GM19467 (cell line): Measurements from ENCODE around the gene CYREN.
"Not testable (repeated sequence)": the region's sequence is repeated elsewhere in the genome, so short reads cannot be mapped to it uniquely, and the experiment has no call there.

Source experiments
- ATAC-seq: cut with Tn5 transposase; IDR thresholded peaks from one replicate; pipeline ENCODE4 v1.9.1; 2021; ENCODE audit warnings: mild to moderate bottlenecking, moderate library complexity; ENCODE audit not compliant: unreplicated experiment

Gene CYREN

GRCh38 chr7:135160858-135161653, 9.5 kb downstream of the CYREN start:
- no peak for ATAC-seq

GRCh38 chr7:135160098-135160857, 10.2 kb downstream of the CYREN start:
- peak; percentile 51 for ATAC-seq

- ATAC-seq, result no peak
These were observed 11.0 kb downstream of the CYREN start for GRCh38 chr7:135159359-135160085.

DNA sequence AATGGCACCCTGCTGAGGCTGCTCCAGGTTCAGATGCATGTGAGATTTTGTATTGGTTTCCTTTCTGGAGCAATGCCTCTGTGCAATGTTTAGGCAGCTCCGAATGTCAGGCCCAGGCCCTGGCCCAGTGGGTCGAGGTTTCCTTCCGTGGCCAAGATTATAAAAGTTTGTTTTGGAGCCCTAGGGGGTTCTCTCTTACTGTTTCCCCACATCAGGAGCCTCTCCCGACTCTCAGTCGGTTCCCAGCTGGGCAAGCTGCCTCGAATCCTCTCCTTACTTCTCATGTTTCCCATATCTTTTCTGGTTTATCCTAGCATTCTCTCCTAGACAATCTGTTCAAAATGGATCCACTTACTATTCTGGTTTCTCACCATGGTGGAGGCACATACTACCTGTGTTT, 11.6 kb downstream of the CYREN start:
- ATAC-seq, result no peak

DNA sequence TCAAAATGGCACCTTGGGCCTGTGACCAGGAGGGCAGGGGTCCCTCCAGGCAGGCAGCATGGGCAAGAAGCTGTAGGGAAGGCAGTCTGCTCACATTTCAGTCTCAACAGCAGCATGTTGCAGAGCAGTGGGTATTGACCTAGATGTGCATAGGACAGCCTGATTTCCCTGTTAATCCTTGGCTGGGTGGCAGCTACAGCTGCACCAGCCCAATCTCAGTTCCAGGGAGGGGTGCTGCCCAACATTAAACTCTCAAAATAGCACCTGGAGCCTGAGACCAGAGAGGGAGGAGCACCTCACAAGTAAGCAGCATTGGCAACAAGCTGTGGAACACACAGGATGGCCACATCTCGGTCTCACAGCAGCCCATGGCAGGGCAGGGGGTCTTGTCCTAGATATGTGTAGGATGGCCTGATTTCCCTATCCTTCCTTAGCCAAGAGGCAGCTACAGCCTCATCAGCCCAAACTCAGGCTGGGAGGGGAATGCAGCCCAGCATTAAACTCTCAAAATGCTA, 12.3 kb downstream of the CYREN start:
- no peak for ATAC-seq

DNA sequence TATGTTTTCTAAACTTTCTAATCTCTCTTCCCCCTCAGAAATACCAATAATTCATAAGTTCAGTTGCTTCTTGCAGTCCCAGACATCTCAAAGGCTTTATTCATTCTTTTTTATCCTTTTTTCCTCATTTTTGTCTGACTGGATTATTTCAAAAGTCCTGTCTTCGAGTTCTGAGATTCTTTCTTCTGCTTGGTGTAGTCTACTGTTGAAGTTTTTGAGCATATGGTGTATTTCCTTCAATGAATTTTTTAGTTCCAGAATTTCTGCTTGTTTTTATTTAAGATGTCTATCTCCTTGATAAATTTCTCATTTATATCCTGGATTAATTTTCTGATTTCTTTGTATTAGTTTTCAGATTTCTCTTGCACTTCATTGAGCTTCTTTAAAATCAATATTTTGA, 14.2 kb downstream of the CYREN start:
- no peak for ATAC-seq

- ATAC-seq, result no peak
These were observed 15.8 kb downstream of the CYREN start for GRCh38 chr7:135154734-135155133.

GRCh38 chr7:135152442-135152841, 18.1 kb downstream of the CYREN start:
- ATAC-seq, result no peak

- no peak for ATAC-seq
These were observed 19.0 kb downstream of the CYREN start for GRCh38 chr7:135151533-135151932.

GRCh38 chr7:135151132-135151531, 19.4 kb downstream of the CYREN start:
- no peak for ATAC-seq

GRCh38 chr7:135150072-135150782, 20.3 kb downstream of the CYREN start:
- no peak for ATAC-seq

DNA sequence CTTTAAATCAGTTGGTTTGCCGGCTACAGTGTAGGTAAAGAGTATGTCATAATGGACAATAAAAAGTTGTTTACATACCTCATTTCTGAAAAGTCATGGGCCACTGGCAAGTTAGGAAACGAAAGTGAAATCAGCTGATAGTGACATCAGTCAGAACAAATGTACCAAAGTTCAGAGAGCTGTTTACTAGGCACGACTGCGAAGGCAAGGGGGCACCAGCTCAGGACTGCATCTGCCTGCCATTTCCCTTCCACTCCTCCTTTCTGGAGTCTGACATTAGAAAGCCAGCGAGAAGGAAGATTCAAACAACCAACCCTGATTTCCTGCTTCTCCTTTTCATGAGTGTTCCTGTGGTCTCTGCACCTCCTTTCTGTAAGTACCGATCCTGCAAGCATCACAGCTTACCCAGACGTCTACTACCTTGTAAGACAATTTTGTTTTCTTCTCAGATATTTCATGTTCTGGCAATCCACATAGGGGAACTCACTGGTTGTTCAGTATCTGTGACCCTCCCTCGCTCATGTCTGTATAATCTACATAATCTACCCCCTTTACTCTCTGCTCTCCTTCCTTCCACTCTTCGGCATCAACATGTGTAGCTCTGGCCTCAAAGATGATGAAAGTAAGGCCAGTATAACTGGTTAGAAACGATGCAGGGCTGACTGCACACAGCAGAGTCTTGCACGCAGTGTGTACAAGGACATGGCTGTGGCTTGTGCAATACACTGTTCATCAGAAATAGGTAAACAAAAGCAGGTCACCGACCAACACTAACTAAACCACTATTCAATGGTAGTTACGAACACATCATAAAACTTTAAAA, 22.4 kb downstream of the CYREN start, which contains the start of gene TMEM140:
TMEM140 (plus strand) TSS at position 174 of the 823 bp plus-strand sequence. CDS start 16,370 bp downstream, outside the sequence.
- ATAC-seq, result peak; percentile 71

DNA sequence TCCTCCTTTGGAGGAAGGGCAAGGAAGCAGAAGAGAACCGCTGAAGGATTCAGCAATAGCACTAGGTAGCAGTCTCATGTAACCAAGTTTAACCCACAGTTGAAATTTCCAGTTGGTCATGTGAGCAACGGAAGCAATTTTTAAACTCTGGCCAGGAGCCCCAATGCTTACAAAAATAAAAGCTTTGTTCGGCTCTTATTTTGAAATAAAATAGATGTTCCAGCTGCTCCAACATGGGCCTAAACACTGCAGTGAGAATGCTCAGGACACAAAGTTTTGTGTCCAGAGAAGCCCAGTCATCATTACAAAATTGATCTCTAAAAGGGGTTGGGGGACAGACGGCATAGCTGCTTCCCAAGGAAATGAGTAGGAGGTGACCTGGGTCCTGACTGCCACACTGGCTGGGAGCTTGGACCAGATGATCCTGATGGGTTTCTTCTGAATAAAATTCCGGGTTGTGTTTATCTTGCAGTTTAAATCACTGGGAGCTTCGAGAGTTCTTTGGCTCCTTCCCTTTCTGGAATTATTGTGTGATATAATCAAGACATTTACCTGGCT, 23.1 kb downstream of the CYREN start:
- ATAC-seq, result no peak

DNA sequence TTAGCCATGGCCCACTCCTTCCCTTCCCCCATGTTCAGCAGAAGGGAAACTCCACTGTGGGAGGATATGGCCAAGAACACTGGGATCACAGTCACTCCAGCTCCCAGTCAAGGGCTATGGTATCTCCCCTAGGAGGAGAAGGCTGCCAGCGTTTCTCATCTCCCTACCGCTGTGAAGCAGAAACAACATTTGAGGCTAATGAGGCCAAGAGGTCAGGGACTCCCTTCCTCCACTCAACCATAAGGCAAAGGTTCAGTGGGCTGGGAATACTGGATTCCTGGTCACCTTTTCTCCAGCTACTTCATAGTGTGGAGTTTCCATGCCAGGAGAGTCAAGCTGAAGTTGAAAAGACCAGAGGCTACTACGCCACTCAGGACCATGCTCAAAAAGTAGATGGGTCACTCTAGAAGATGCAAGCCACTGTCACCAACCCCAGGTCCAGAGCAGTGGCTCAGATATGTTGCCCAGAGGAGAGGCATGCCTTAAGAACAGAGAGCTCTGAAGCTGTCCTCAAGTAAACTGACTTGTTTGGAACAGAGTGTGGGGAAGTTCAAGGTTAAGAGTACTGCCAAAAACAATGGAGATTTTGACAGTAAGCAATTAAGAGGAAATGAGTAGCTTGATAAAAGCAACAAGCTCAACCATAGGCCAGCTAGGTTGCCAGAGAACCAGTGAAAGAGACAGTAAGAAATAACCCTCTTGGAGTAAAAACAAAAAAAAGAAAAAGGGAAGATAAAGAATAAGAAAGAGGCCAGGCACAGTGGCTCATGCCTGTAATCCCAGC, 26.4 kb downstream of the CYREN start:
- ATAC-seq, result no peak

- ATAC-seq, result no peak
These were observed 40.9 kb downstream of the CYREN start for GRCh38 chr7:135129579-135129978.

- ATAC-seq, result no peak
These were observed 41.6 kb downstream of the CYREN start for GRCh38 chr7:135128931-135129330.

GRCh38 chr7:135124631-135125030, 45.9 kb downstream of the CYREN start:
- not testable (repeated sequence) for ATAC-seq

DNA sequence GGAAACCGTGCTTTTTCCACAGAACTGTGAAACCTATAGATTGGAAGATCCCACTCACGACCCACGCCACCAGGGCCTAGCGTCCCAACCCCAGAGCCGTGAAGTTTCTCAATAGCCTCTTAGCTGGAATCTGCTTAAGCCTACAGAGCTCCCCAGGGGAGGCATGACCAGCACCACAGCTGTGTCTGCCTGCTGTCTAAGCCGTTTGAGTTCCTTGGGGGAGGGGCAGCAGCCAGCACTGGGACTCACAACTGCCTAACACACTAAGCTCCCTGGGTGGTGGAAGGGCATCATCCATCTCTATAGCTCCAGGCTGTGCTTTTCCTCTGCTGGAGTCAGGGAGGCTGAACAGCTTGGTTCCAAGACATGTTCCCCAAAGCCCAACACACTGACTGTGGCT, 48.6 kb downstream of the CYREN start:
- ATAC-seq, result no peak

DNA sequence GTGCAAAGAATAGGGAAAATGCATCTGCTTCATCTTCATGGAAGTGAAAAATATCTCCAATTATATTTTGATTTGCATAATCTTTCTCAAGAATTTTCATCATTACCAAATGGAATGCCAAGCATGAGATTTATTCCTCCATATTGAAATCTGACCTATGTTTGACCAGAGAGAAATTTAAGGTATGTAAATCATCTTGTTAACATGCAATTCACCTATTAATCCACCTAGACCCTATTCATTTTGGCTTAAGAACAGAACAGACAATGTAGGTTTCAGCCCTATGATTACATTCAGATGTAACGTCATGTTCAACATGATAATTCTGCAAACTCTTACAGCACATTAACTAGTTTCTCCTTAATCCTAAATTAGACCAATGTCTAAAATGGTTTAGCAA, 53.4 kb downstream of the CYREN start:
- no peak for ATAC-seq
